Kidney epithelial cell (primary cell): ENCODE results near the gene TNFRSF6B. TPM values are rescaled to one million over a fixed set of nuclear protein-coding genes. Genes with fewer than 3 reads are reported as not detected.

Experiments
- DNase-seq: peaks from one replicate; pipeline ENCODE4 v3.0.0-alpha.2; 2010; ENCODE audit warnings: low read depth
- H3K27me3 ChIP-seq: 2 replicates; pipeline ENCODE4 v1.6.0; 2011; ENCODE audit warnings: low read length; ENCODE audit not compliant: control insufficient read depth, insufficient read depth
- H3K36me3 ChIP-seq: 2 replicates; pipeline ENCODE4 v1.5.1; 2011; ENCODE audit warnings: low read length; ENCODE audit not compliant: control insufficient read depth, insufficient read depth
- H3K4me3 ChIP-seq: 2 replicates; pipeline ENCODE4 v1.5.1; 2011; ENCODE audit warnings: low read depth, mild to moderate bottlenecking, control low read depth, low read length
- CTCF ChIP-seq: IDR thresholded peaks from 2 replicates; pipeline ENCODE4 v1.5.1; 2011; ENCODE audit warnings: mild to moderate bottlenecking, moderate library complexity, low read length, control low read depth, inconsistent platforms; ENCODE audit not compliant: insufficient read depth, poor library complexity, severe bottlenecking
- total RNA-seq: library from RNA; depleted of rRNA; stranded (reverse); fragments of >200 nt; gene quantifications from 2 replicates; pipeline ENCODE4 v1.2.3, GENCODE V29; 2015

Gene TNFRSF6B
- total RNA-seq, 1 donor from 2014 or later, result 97.0 TPM

- Histone ChIP-seq H3K4me3 (no peak overlapping the region), H3K27me3 (no peaks in the 10 kb centered on the region), H3K36me3 (peaks cover 1% of the 10 kb centered on the region)
- TF ChIP-seq CTCF, result no peak
- no peak for DNase-seq
Observed at GRCh38 chr20:63661959-63662812, 34.3 kb upstream of the TNFRSF6B start.

GRCh38 chr20:63662813-63663189 lies 33.7 kb upstream of the TNFRSF6B start:
- H3K27me3 ChIP-seq, result no peaks in the 10 kb centered on the region
- DNase-seq, result no peak
- H3K36me3 ChIP-seq, result peaks cover 1% of the 10 kb centered on the region
- TF ChIP-seq CTCF, result no peak
- H3K4me3 ChIP-seq, result no peak overlapping the region

GRCh38 chr20:63663332-63664066 lies 33.0 kb upstream of the TNFRSF6B start:
- no peaks in the 10 kb centered on the region for H3K27me3 ChIP-seq
- peaks cover 1% of the 10 kb centered on the region for H3K36me3 ChIP-seq
- no peak for TF ChIP-seq CTCF
- H3K4me3 ChIP-seq, result no peak overlapping the region
- no peak for DNase-seq

GRCh38 chr20:63664143-63664851 lies 32.2 kb upstream of the TNFRSF6B start:
- no peak for TF ChIP-seq CTCF
- DNase-seq, result no peak
- Histone ChIP-seq H3K4me3 (no peak overlapping the region), H3K27me3 (no peaks in the 10 kb centered on the region), H3K36me3 (peaks cover 1% of the 10 kb centered on the region)

GRCh38 chr20:63664861-63665594 lies 31.4 kb upstream of the TNFRSF6B start:
- Histone ChIP-seq H3K4me3 (no peak overlapping the region), H3K27me3 (no peaks in the 10 kb centered on the region), H3K36me3 (peaks cover 1% of the 10 kb centered on the region)
- TF ChIP-seq CTCF, result no peak
- DNase-seq, result no peak
